OCI-LY7 (cell line): ENCODE results near the gene PLA2R1. TPM values are rescaled to one million over a fixed set of nuclear protein-coding genes. Genes with fewer than 3 reads are reported as not detected.

Experiments used
- BruUV-seq: library from RNA; stranded (reverse); fragments of 400-500 nt; replicated peaks from 2 replicates; lab custom pipeline; 2021; lab: Mats Ljungman, UMichigan
- CTCF ChIA-PET: fragments of 300-600 bp; sonication (Branson Sonifier 250); formaldehyde crosslinking; loops from one replicate; lab custom pipeline; 2022; ENCODE audit warnings: antibody characterized with exemption; ENCODE audit not compliant: unreplicated experiment; lab: Charles Lee
- POLR2A ChIA-PET: fragments of 300-600 bp; sonication (Branson Sonifier 250); formaldehyde crosslinking; loops from one replicate; lab custom pipeline; 2022; ENCODE audit warnings: antibody characterized with exemption; lab: Charles Lee
- DNase-seq: peaks from one replicate; pipeline ENCODE4 v3.0.0-alpha.2; 2015; ENCODE audit warnings: low spot score
- H2AFZ ChIP-seq: fragments of 200-600 bp; sonication (generic), shearing (Covaris generic); 2 replicates; pipeline ENCODE4 v1.6.1; 2014; ENCODE audit warnings: mild to moderate bottlenecking, antibody characterized with exemption, low read length, moderate library complexity
- H3K27ac ChIP-seq: fragments of 200-600 bp; sonication (generic); 2 replicates; pipeline ENCODE4 v1.5.1; 2014; ENCODE audit warnings: mixed run types, low read depth, mild to moderate bottlenecking, moderate library complexity, low read length, inconsistent platforms; ENCODE audit not compliant: poor library complexity, severe bottlenecking
- H3K36me3 ChIP-seq: fragments of 200-600 bp; sonication (generic); 2 replicates; pipeline ENCODE4 v1.6.1; 2014; ENCODE audit warnings: mild to moderate bottlenecking, antibody characterized with exemption, low read length, moderate library complexity, mixed read lengths; ENCODE audit not compliant: insufficient read depth
- H3K4me1 ChIP-seq: fragments of 200-600 bp; sonication (generic); 2 replicates; pipeline ENCODE4 v1.5.1; 2014; ENCODE audit warnings: mild to moderate bottlenecking, low read length; ENCODE audit not compliant: insufficient read depth, poor library complexity, severe bottlenecking
- H3K4me2 ChIP-seq: fragments of 200-600 bp; sonication (generic); 2 replicates; pipeline ENCODE4 v1.6.1; 2014; ENCODE audit warnings: mild to moderate bottlenecking, low read length
- H3K4me3 ChIP-seq: fragments of 200-600 bp; sonication (generic); 2 replicates; pipeline ENCODE4 v1.5.1; 2014; ENCODE audit warnings: mild to moderate bottlenecking, low read depth, low read length; ENCODE audit not compliant: poor library complexity, severe bottlenecking
- H3K79me2 ChIP-seq: fragments of 200-600 bp; sonication (generic); 2 replicates; pipeline ENCODE4 v1.6.1; 2016; ENCODE audit warnings: low read depth, mild to moderate bottlenecking, low read length, moderate library complexity, mixed read lengths; ENCODE audit not compliant: insufficient read depth
- H3K9me2 ChIP-seq: fragments of 200-600 bp; sonication (generic); 2 replicates; pipeline ENCODE4 v1.6.1; 2016; ENCODE audit warnings: mild to moderate bottlenecking, low read length, mixed read lengths; ENCODE audit not compliant: insufficient read depth
- H3K9me3 ChIP-seq: fragments of 200-600 bp; sonication (generic); 2 replicates; pipeline ENCODE4 v1.6.1; 2014; ENCODE audit warnings: mild to moderate bottlenecking, mixed run types, low read length, mixed read lengths
- H4K20me1 ChIP-seq: fragments of 200-600 bp; sonication (generic); 2 replicates; pipeline ENCODE4 v1.6.1; 2014; ENCODE audit warnings: mild to moderate bottlenecking, antibody characterized with exemption, low read length, moderate library complexity, mixed read lengths; ENCODE audit not compliant: insufficient read depth
- CTCF ChIP-seq: fragments of 200-600 bp; sonication (generic); conservative IDR thresholded peaks from 2 replicates; pipeline ENCODE4 v1.5.1; 2014; ENCODE audit warnings: mild to moderate bottlenecking, antibody characterized with exemption, low read length, moderate library complexity, mixed read lengths
- EZH2phosphoT487 ChIP-seq: fragments of 200-600 bp; sonication (generic); IDR thresholded peaks from 2 replicates; pipeline ENCODE4 v1.6.1; 2018; ENCODE audit warnings: low read depth, borderline replicate concordance, mild to moderate bottlenecking, mixed run types, antibody characterized with exemption, low read length, moderate library complexity, mixed read lengths
- intact Hi-C: fragments of 100-400 bp; cut with micrococcal nuclease; formaldehyde crosslinking; loops from one replicate; pipeline ENCODE4 v1.10.0; 2022; ENCODE audit not compliant: unreplicated experiment
- total RNA-seq, 2 experiments: library from RNA; depleted of rRNA in 1 of 2; stranded (reverse); fragments of >200 nt in 1 of 2; shearing (Covaris generic) in 1 of 2; gene quantifications; 2 replicates each; pipeline ENCODE4 v1.2.3, GENCODE V29; 2014 to 2022

PLA2R1 gene
- total RNA-seq, 2 experiments from 2014 or later = not detected

GRCh38 chr2:160006475-160006874 is 55.9 kb downstream of the PLA2R1 start:
- Histone ChIP-seq H3K79me2 (no peaks in the 10 kb centered on the region), H4K20me1 (no peaks in the 10 kb centered on the region), H3K4me2 (no peak overlapping the region), H3K27ac (no peak overlapping the region), H3K4me3 (no peak overlapping the region), H3K4me1 (no peaks in the 10 kb centered on the region), H3K9me3 (no peaks in the 10 kb centered on the region), H3K36me3 (no peaks in the 10 kb centered on the region), H3K9me2 (no peaks in the 10 kb centered on the region), H2AFZ (no peak overlapping the region)
- TF ChIP-seq CTCF (no peak), EZH2phosphoT487 (no peak)
- no peak for DNase-seq
- intact Hi-C loops = no loop called here
- BruUV-seq = no TSS peak
- CTCF ChIA-PET = no interaction called here
- POLR2A ChIA-PET = no interaction called here

- Histone ChIP-seq H3K4me3 (no peak overlapping the region), H3K36me3 (no peaks in the 10 kb centered on the region), H3K9me2 (no peaks in the 10 kb centered on the region), H3K4me1 (no peaks in the 10 kb centered on the region), H4K20me1 (no peaks in the 10 kb centered on the region), H3K27ac (no peak overlapping the region), H3K4me2 (no peak overlapping the region), H2AFZ (no peak overlapping the region), H3K79me2 (no peaks in the 10 kb centered on the region), H3K9me3 (no peaks in the 10 kb centered on the region)
- ChIA-PET CTCF (no interaction called here), POLR2A (no interaction called here)
- no peak for TF ChIP-seq EZH2phosphoT487
- no peak for TF ChIP-seq CTCF
- DNase-seq = no peak
- no TSS peak for BruUV-seq
- intact Hi-C loops = no loop called here
These were observed 56.5 kb downstream of the PLA2R1 start for GRCh38 chr2:160005908-160006307.

- Histone ChIP-seq H3K36me3 (no peaks in the 10 kb centered on the region), H3K4me2 (no peak overlapping the region), H3K4me1 (no peaks in the 10 kb centered on the region), H3K9me3 (no peaks in the 10 kb centered on the region), H3K79me2 (no peaks in the 10 kb centered on the region), H3K27ac (no peak overlapping the region), H3K4me3 (no peak overlapping the region), H3K9me2 (no peaks in the 10 kb centered on the region), H2AFZ (no peak overlapping the region), H4K20me1 (no peaks in the 10 kb centered on the region)
- no TSS peak for BruUV-seq
- ChIA-PET CTCF (no interaction called here), POLR2A (no interaction called here)
- intact Hi-C loops = no loop called here
- TF ChIP-seq CTCF = no peak
- TF ChIP-seq EZH2phosphoT487 = no peak
- DNase-seq = no peak
These were observed 56.9 kb downstream of the PLA2R1 start for GRCh38 chr2:160005476-160005875.
